Body of pancreas (tissue), 4 donors: ENCODE measurements around the gene SRM. TPM values are rescaled to one million over a fixed set of nuclear protein-coding genes. Genes with fewer than 3 reads are reported as not detected.
"Not testable (repeated sequence)": the region's sequence is repeated elsewhere in the genome, so short reads cannot be mapped to it uniquely, and the experiment has no call there.

ENCODE experiments used
- ATAC-seq: fragments of 150-250 bp; one replicate; pipeline ENCODE4 v1.9.1; 2016
- DNase-seq, 4 donors: peaks; one replicate each; pipeline ENCODE4 v3.0.0-alpha.2; 2019
- H3K27ac ChIP-seq, 4 donors: fragments of 200-600 bp; sonication (generic); 1 replicate in 3 of 4; 2 replicates in 1 of 4; pipeline versions ENCODE4 v1.5.1 to v1.6.1; 2016 to 2019; ENCODE audit warnings: mild to moderate bottlenecking in 1 of 4, mixed read lengths in 1 of 4, moderate library complexity in 1 of 4
- H3K27me3 ChIP-seq, 2 donors: fragments of 200-600 bp; sonication (generic); one replicate each; pipeline ENCODE4 v1.6.0; 2016; ENCODE audit warnings: mild to moderate bottlenecking in 1 of 2
- H3K36me3 ChIP-seq, 2 donors: fragments of 200-600 bp; sonication (generic); replicated peaks in 1 of 2; 2 replicates each; pipeline ENCODE4 v1.5.1; 2016; ENCODE audit warnings: low read depth in 2 of 2; ENCODE audit not compliant: insufficient read depth in 1 of 2
- H3K4me1 ChIP-seq: fragments of 200-600 bp; sonication (generic); one replicate; pipeline ENCODE4 v1.6.0; 2016
- H3K4me3 ChIP-seq, 2 donors: fragments of 200-600 bp; sonication (generic); 1 replicate in 1 of 2; 2 replicates in 1 of 2; pipeline ENCODE4 v1.5.1; 2016 to 2019
- H3K9me3 ChIP-seq, 3 donors: fragments of 200-600 bp; sonication (generic); 1 replicate in 2 of 3; 2 replicates in 1 of 3; pipeline ENCODE4 v1.5.1; 2016
- POLR2A ChIP-seq, 3 donors: fragments of 450-650 bp; IDR thresholded peaks; one replicate each; pipeline ENCODE4 v1.6.1; 2016; ENCODE audit warnings: antibody characterized with exemption in 3 of 3, mild to moderate bottlenecking in 2 of 3
- WGBS, 2 donors: methylation state at CpG; one replicate each; pipeline ENCODE4 v1.1.5; 2017; 5-methylcytosine and 5-hydroxymethylcytosine counted together
- intact Hi-C: fragments of 100-400 bp; cut with DNase I; formaldehyde crosslinking; loops from one replicate; pipeline ENCODE4 v1.15.1; 2023
- total RNA-seq, 2 donors: library from RNA; depleted of rRNA; stranded (reverse); fragments of >200 nt; gene quantifications; one replicate each; pipeline ENCODE4 v1.1.0, GENCODE V29; 2016
- TF ChIP-seq, protein P1 (sequence below), 7 experiments: fragments of 450-650 bp in 4 of 7; fragments of 200-600 bp in 3 of 7; sonication (generic) in 3 of 7; IDR thresholded peaks; one replicate each; pipeline ENCODE4 v1.5.1; 2016 to 2019; ENCODE audit warnings: antibody characterized with exemption in 7 of 7

Gene SRM
- total RNA-seq, 2 donors from 2014 or later: 50.3 to 159 TPM

GRCh38 chr1:11041048-11041447 lies 18.8 kb downstream of the SRM start:
- Histone ChIP-seq H3K4me3 (no peak overlapping the region), H3K27ac (no peak overlapping the region), H3K36me3 (no peaks in the 10 kb centered on the region), H3K27me3 (no peaks in the 10 kb centered on the region), H3K4me1 (no peaks in the 10 kb centered on the region), H3K9me3 (no peaks in the 10 kb centered on the region)
- ATAC-seq (no peak), DNase-seq (no peak)
- intact Hi-C loops: no loop called here
- TF ChIP-seq, protein P1, sequence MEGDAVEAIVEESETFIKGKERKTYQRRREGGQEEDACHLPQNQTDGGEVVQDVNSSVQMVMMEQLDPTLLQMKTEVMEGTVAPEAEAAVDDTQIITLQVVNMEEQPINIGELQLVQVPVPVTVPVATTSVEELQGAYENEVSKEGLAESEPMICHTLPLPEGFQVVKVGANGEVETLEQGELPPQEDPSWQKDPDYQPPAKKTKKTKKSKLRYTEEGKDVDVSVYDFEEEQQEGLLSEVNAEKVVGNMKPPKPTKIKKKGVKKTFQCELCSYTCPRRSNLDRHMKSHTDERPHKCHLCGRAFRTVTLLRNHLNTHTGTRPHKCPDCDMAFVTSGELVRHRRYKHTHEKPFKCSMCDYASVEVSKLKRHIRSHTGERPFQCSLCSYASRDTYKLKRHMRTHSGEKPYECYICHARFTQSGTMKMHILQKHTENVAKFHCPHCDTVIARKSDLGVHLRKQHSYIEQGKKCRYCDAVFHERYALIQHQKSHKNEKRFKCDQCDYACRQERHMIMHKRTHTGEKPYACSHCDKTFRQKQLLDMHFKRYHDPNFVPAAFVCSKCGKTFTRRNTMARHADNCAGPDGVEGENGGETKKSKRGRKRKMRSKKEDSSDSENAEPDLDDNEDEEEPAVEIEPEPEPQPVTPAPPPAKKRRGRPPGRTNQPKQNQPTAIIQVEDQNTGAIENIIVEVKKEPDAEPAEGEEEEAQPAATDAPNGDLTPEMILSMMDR (IDR thresholded peaks at IDR 0.05): no peak
- TF ChIP-seq POLR2A (IDR thresholded peaks at IDR 0.05): no peak

DNA sequence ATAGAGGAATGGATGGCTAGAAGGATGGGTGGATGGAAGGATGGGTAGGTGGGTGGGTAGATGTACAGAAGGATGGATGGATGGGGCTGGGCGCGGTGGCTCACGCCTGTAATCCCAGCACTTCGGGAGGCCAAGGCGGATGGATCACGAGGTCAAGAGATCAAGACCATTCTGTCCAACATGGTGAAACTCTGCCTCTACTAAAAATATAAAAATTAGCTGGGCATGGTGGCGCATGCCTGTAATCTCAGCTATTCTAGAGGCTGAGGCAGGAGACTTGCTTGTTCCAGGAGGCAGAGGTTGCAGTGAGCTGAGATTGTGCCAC lies 19.8 kb downstream of the SRM start:
- H3K36me3 ChIP-seq, ATAC-seq, H3K27me3 ChIP-seq, H3K4me1 ChIP-seq, DNase-seq, intact Hi-C loops, H3K4me3 ChIP-seq, H3K9me3 ChIP-seq, H3K27ac ChIP-seq: not testable (repeated sequence)
- WGBS, 2 donors: 70 to 87% methylated on average over 7 of the region's 7 CpGs

- Histone ChIP-seq H3K4me1 (no peaks in the 10 kb centered on the region), H3K9me3 (no peaks in the 10 kb centered on the region), H3K27ac (no peak overlapping the region), H3K4me3 (no peak overlapping the region), H3K36me3 (no peaks in the 10 kb centered on the region), H3K27me3 (no peaks in the 10 kb centered on the region)
- no peak for TF ChIP-seq POLR2A (IDR thresholded peaks at IDR 0.05)
- TF ChIP-seq, protein P1 (IDR thresholded peaks at IDR 0.05): no peak
- intact Hi-C loops: loop anchor here (10.0 kb wide), 1 partner anchor 595 kb away; no protein-coding TSS in a partner anchor
- 39 to 45% methylated on average over 2 of the region's 2 CpGs for WGBS, 2 donors
- no peak for ATAC-seq
- DNase-seq: no peak
Measured at GRCh38 chr1:11039351-11040104, 20.3 kb downstream of the SRM start.

GRCh38 chr1:11037740-11038182 lies 22.1 kb downstream of the SRM start:
- Histone ChIP-seq H3K36me3 (no peaks in the 10 kb centered on the region), H3K9me3 (no peaks in the 10 kb centered on the region), H3K27ac (no peak overlapping the region), H3K4me3 (no peak overlapping the region), H3K27me3 (no peaks in the 10 kb centered on the region), H3K4me1 (no peaks in the 10 kb centered on the region)
- DNase-seq (peak; percentile 89 to 91 (median 91)), ATAC-seq (peak; percentile 92)
- TF ChIP-seq, protein P1 (IDR thresholded peaks at IDR 0.05): peak; percentile 82 to 98 (median 97)
- TF ChIP-seq POLR2A (IDR thresholded peaks at IDR 0.05): no peak
- intact Hi-C loops: loop anchor here (10.0 kb wide), 1 partner anchor 597 kb away; no protein-coding TSS in a partner anchor
- WGBS, 2 donors: 1% methylated on average over 8 of the region's 8 CpGs

GRCh38 chr1:11037019-11037739 lies 22.6 kb downstream of the SRM start:
- WGBS, 2 donors: 43 to 44% methylated on average over 18 of the region's 18 CpGs
- DNase-seq: not testable (repeated sequence)

More at GRCh38 chr1:11037019-11037739, 22.6 kb downstream of the SRM start:
- intact Hi-C loops: loop anchor here (10.0 kb wide), 1 partner anchor 598 kb away; no protein-coding TSS in a partner anchor
- not testable (repeated sequence) for H3K4me1 ChIP-seq, H3K27me3 ChIP-seq, H3K36me3 ChIP-seq, H3K9me3 ChIP-seq, ATAC-seq, H3K27ac ChIP-seq, H3K4me3 ChIP-seq
